Stimulated activated memory B cell treated with anti-CD40 and anti-IgM and Interleukin-4, amounts not matched to agents 10 μg/mL and 1 μg/mL and 100 μg/mL, for 72 hours (primary cell): ENCODE results near the gene SLC16A12.
A peak's percentile ranks its signal among the peaks of the same experiment; 100 is the strongest.

Source experiments
- ATAC-seq: fragments of 150-1000 bp; cut with Tn5 transposase; 2 replicates; pipeline ENCODE4 v1.10.0; 2021
- H3K27ac Mint-ChIP-seq: one replicate; pipeline ENCODE4 v1.8.0; 2022; ENCODE audit warnings: mild to moderate bottlenecking, mixed read lengths
- H3K27me3 Mint-ChIP-seq: one replicate; pipeline ENCODE4 v1.8.0; 2022; ENCODE audit warnings: mixed read lengths
- H3K36me3 Mint-ChIP-seq: one replicate; pipeline ENCODE4 v1.8.0; 2022; ENCODE audit warnings: mixed read lengths
- H3K4me1 Mint-ChIP-seq: one replicate; pipeline ENCODE4 v1.8.0; 2022; ENCODE audit warnings: mixed read lengths
- H3K4me3 Mint-ChIP-seq: one replicate; pipeline ENCODE4 v1.8.0; 2022; ENCODE audit warnings: mild to moderate bottlenecking, moderate library complexity, mixed read lengths
- H3K9me3 Mint-ChIP-seq: one replicate; pipeline ENCODE4 v1.8.0; 2022; ENCODE audit warnings: mixed read lengths

Gene SLC16A12

DNA sequence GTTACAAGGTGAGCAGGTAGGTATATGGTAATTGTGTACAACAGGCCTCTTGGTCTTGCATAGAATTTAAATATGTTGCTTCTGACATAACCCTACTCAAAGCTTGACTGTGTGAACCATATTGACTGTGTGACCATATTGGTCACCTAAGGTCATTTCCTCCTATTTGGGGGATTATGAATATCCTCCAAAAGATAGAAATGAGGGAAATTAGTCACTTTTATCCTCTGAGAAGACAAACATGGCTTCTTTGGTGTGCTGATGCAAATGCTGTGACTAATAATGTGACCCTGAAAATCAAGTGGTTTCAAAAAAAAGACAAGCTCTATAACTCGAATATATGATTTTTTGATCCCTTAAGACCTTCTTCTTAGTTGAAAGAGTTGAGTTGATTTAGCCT lies 93.1 kb downstream of the SLC16A12 start:
- Mint-ChIP-seq H3K4me3 (no peak overlapping the region), H3K36me3 (no peaks in the 10 kb centered on the region), H3K4me1 (no peaks in the 10 kb centered on the region), H3K9me3 (peaks cover 2% of the 10 kb centered on the region), H3K27ac (no peak overlapping the region), H3K27me3 (peaks cover 12% of the 10 kb centered on the region)
- no peak for ATAC-seq

GRCh38 chr10:89440226-89441009 lies 95.0 kb downstream of the SLC16A12 start:
- ATAC-seq: no peak
- no peaks in the 10 kb centered on the region for H3K4me1 Mint-ChIP-seq
- no peaks in the 10 kb centered on the region for H3K36me3 Mint-ChIP-seq
- H3K27ac Mint-ChIP-seq: no peak overlapping the region
- no peak overlapping the region for H3K4me3 Mint-ChIP-seq
- H3K9me3 Mint-ChIP-seq: no peaks in the 10 kb centered on the region
- peaks cover 30% of the 10 kb centered on the region for H3K27me3 Mint-ChIP-seq

DNA sequence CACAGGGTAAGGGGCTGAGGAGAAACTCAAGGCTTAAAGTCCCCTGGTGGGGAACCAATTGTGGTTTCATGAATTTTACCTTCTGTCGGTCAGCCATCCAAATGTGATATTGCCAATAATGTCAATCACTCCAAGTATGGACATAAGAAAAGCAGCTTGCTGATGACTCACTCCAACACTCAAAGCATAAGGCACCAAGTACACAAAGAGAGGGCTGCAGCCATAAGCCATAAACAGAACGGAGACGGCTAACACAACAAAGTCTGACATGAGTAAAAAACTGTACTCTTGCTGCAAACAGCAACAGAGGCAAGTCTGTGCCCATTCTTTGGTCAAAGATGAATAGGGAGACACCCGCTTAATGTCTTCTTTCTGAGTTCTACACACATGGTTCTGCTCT lies 96.9 kb downstream of the SLC16A12 start:
- Mint-ChIP-seq H3K27ac (no peak overlapping the region), H3K4me1 (no peaks in the 10 kb centered on the region), H3K9me3 (no peaks in the 10 kb centered on the region), H3K27me3 (peaks cover 33% of the 10 kb centered on the region), H3K4me3 (no peak overlapping the region), H3K36me3 (no peaks in the 10 kb centered on the region)
- no peak for ATAC-seq

- Mint-ChIP-seq H3K4me3 (no peak overlapping the region), H3K27ac (no peak overlapping the region), H3K27me3 (peaks cover 22% of the 10 kb centered on the region), H3K36me3 (no peaks in the 10 kb centered on the region), H3K4me1 (no peaks in the 10 kb centered on the region), H3K9me3 (no peaks in the 10 kb centered on the region)
- ATAC-seq: no peak
Measured at GRCh38 chr10:89431977-89432376, 103.4 kb downstream of the SLC16A12 start.

GRCh38 chr10:89428877-89429276 lies 106.5 kb downstream of the SLC16A12 start:
- Mint-ChIP-seq H3K4me1 (no peaks in the 10 kb centered on the region), H3K27me3 (no peaks in the 10 kb centered on the region), H3K4me3 (no peak overlapping the region)

GRCh38 chr10:89427629-89428028 lies 107.8 kb downstream of the SLC16A12 start:
- Mint-ChIP-seq H3K9me3 (no peaks in the 10 kb centered on the region), H3K4me3 (no peak overlapping the region), H3K4me1 (peaks cover 6% of the 10 kb centered on the region), H3K27me3 (no peaks in the 10 kb centered on the region), H3K36me3 (no peaks in the 10 kb centered on the region), H3K27ac (no peak overlapping the region)
- no peak for ATAC-seq

More at GRCh38 chr10:89428877-89429276, 106.5 kb downstream of the SLC16A12 start:
- Mint-ChIP-seq H3K36me3 (no peaks in the 10 kb centered on the region), H3K9me3 (no peaks in the 10 kb centered on the region), H3K27ac (no peak overlapping the region)
- no peak for ATAC-seq

- Mint-ChIP-seq H3K27ac (no peak overlapping the region), H3K36me3 (no peaks in the 10 kb centered on the region), H3K4me3 (no peak overlapping the region), H3K9me3 (no peaks in the 10 kb centered on the region), H3K4me1 (peaks cover 6% of the 10 kb centered on the region), H3K27me3 (no peaks in the 10 kb centered on the region)
- ATAC-seq: no peak
Measured at GRCh38 chr10:89426230-89426868, 109.0 kb downstream of the SLC16A12 start.

DNA sequence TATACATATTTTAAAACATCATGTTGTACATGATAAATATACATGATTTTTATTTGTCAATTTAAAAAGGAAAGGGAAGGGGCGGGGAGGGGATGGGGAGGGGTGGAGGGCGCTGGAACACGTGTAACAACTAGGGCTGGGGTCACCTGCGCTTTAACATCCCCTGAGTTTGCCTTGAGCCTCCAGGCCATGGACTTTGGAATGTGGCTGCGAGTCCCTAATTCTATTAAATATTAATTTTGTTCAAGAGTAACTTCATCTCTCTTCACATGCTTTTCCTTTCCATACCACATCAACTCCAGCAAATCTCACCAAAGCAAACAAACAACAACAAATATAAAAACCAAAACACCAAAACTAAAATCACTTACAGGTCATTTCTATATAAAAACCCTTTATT lies 110.4 kb downstream of the SLC16A12 start:
- H3K9me3 Mint-ChIP-seq: no peaks in the 10 kb centered on the region
- H3K27me3 Mint-ChIP-seq: no peaks in the 10 kb centered on the region
- no peaks in the 10 kb centered on the region for H3K36me3 Mint-ChIP-seq
- H3K4me3 Mint-ChIP-seq: no peak overlapping the region
- peaks cover 6% of the 10 kb centered on the region for H3K4me1 Mint-ChIP-seq
- no peak for ATAC-seq
- no peak overlapping the region for H3K27ac Mint-ChIP-seq

DNA sequence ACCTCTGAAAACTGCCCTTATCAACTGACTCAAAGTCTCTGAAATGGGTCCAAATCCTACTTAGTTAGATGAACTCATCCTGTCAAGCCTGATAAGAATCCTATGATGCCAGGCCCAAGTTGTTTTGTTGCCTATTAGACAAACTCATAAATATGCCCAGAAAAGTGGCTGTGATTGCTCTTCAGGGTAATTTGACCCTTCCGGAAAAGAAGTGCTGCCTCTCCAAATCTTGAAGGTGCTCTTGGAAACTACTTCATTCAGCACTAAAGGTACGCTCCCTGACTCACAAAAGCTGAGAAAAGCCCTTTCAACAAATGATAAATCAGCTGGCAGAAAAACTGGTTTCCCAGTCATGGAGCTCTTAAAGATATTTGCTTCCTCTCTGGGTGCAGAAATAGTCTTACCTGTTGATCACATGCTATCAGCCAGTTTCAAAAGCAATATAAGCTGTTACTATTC lies 114.3 kb downstream of the SLC16A12 start:
- peaks cover 27% of the 10 kb centered on the region for H3K4me1 Mint-ChIP-seq
- H3K9me3 Mint-ChIP-seq: no peaks in the 10 kb centered on the region
- no peak for ATAC-seq
- H3K4me3 Mint-ChIP-seq: no peak overlapping the region
- no peaks in the 10 kb centered on the region for H3K36me3 Mint-ChIP-seq
- H3K27ac Mint-ChIP-seq: no peak overlapping the region
- no peaks in the 10 kb centered on the region for H3K27me3 Mint-ChIP-seq

- Mint-ChIP-seq H3K4me1 (peaks cover 37% of the 10 kb centered on the region), H3K27me3 (no peaks in the 10 kb centered on the region), H3K36me3 (no peaks in the 10 kb centered on the region), H3K9me3 (no peaks in the 10 kb centered on the region), H3K4me3 (no peak overlapping the region), H3K27ac (no peak overlapping the region)
- ATAC-seq: no peak
Measured at GRCh38 chr10:89419548-89419947, 115.8 kb downstream of the SLC16A12 start.

GRCh38 chr10:89416465-89416864 lies 118.9 kb downstream of the SLC16A12 start:
- no peaks in the 10 kb centered on the region for H3K36me3 Mint-ChIP-seq
- no peaks in the 10 kb centered on the region for H3K9me3 Mint-ChIP-seq
- H3K27me3 Mint-ChIP-seq: no peaks in the 10 kb centered on the region
- no peak overlapping the region for H3K4me3 Mint-ChIP-seq
- H3K4me1 Mint-ChIP-seq: peaks cover 37% of the 10 kb centered on the region
- no peak for ATAC-seq
- H3K27ac Mint-ChIP-seq: peak overlapping the region; percentile 97

GRCh38 chr10:89414879-89415821 lies 120.2 kb downstream of the SLC16A12 start:
- Mint-ChIP-seq H3K27ac (peak overlapping the region; percentile 97), H3K4me3 (peak overlapping the region; percentile 96), H3K9me3 (no peaks in the 10 kb centered on the region), H3K4me1 (peaks cover 44% of the 10 kb centered on the region), H3K27me3 (no peaks in the 10 kb centered on the region), H3K36me3 (peaks cover 6% of the 10 kb centered on the region)
- ATAC-seq: peak; percentile 75

GRCh38 chr10:89414146-89414878 lies 121.1 kb downstream of the SLC16A12 start, which contains the start of gene IFIT5:
IFIT5 (plus strand) TSS chr10:89414568; CDS start chr10:89414799, 231 bp downstream.
- peak; percentile 91 for ATAC-seq
- Mint-ChIP-seq H3K36me3 (peaks cover 6% of the 10 kb centered on the region), H3K27me3 (no peaks in the 10 kb centered on the region), H3K9me3 (no peaks in the 10 kb centered on the region), H3K4me3 (peak within 1 kb of the TSS; percentile 96), H3K27ac (peak within 1 kb of the TSS; percentile 97), H3K4me1 (peaks cover 44% of the 10 kb centered on the region)

GRCh38 chr10:89413398-89413912 lies 121.9 kb downstream of the SLC16A12 start:
- no peaks in the 10 kb centered on the region for H3K27me3 Mint-ChIP-seq
- H3K4me1 Mint-ChIP-seq: peaks cover 42% of the 10 kb centered on the region
- H3K4me3 Mint-ChIP-seq: peak overlapping the region; percentile 96
- no peak for ATAC-seq
- H3K36me3 Mint-ChIP-seq: peaks cover 6% of the 10 kb centered on the region
- H3K27ac Mint-ChIP-seq: peak overlapping the region; percentile 97
- no peaks in the 10 kb centered on the region for H3K9me3 Mint-ChIP-seq
